ENCODE results near the gene WNT3A.
A peak's percentile ranks its signal among the peaks of the same experiment; 100 is the strongest.

The WNT3A gene

DNA sequence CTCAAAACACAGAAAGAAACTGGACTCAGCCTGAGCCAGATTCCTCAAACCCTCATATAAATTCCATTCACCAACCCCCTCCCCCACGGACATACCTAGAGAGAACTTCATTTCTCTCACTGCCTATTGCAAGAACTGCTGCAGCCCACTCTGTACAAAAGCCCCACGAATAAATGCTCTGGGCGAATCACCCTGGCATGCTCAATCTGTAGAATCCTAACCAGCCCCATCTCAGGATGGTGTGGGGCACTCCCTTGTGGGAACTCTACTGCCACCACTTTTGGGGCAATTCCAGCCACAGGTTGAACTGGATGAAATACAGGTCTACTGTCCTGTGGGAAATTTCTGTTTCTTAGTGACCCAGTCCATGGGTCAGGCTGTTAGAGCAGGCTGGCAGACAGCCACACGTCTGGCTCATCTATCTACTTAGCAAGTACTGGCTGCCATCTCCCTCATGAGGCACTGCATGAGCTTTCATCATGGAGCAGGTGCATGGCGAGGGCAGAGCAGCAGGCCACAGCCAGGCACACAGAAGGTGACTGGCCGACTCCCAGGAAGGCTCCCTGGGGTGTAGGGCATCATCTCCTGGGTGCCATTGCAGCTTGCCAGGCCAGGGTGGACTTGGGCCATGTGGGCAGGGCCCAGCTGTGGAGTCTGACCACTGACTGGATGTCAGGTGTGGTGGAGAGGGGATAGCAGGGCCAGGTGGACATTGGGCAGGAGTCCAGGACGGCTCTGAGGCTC, 97.9 kb downstream of the WNT3A start:
- DNase-seq, result no peak

DNA sequence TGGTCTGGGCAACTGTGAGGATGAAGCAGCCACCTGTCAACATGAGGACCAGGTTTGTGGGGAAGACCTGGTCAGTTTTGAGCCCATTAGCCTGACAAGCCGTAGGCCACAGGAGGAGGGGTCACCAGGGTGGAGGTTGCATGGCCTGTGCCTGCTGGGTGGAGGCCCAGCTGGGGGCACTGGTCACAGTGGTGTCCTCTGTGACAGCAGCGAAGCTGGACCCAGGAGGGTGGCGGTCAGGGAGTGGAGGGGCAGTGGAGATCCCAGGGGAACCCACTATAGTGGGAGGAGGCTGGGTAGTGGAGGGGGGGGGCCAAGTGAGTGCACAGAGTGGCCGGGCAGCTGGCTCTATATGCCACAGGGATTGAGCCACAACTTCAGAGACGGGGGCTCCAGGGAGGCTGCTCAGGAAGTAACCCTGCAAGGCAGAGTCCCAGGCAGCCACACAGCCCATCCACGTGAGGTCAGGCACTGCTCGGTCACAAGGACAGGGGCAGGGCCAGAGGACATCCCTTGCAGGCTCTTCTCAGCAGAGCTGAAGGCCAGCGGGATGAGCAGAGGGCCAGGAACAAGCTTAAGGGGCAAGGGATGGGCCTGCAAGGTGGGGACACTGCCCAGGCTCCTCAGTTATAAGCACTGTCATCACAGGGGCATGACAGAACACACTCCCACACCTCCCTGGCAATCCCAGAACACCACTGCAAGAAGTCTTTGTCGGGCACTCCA, 98.6 kb downstream of the WNT3A start:
- DNase-seq, result no peak

DNA sequence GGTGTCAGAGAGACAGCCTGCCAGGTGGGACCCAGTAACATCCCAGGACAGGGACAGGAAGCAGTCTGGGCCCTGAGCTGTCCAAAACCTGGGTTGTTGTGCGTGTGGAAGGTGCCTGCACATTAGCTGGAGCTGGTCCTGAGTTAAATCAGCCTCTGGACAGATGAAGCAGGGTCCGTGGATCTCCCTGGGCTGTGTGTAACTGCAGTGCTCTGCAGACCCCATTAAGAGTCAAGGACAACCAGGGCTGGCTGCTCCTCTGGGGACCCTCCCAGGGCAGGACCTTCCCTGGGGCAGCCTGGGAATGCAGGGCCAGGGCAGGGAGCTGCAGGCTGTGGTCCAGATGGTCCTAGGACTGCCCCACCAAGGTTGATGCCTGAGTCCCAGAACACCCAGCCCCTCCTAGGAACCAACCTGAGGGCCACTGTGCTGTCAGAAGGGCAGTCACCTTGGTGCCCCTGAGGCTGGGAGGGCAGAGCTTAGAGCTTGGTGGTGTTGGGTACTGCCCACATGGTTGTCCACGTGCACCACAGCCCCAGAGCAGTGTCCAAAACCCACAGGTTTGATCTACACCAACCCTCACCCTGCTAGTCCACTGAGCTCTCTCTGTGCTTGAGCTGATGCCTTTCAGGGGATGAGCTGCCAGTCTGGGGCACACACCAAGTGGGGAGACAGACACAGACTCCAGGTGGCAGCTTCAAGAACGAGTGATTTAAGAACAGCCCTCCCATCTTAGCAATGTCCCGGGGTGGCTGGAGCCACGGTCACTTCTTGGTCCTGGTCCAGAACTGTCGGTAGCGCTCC, 99.4 kb downstream of the WNT3A start:
- no peak for DNase-seq

DNA sequence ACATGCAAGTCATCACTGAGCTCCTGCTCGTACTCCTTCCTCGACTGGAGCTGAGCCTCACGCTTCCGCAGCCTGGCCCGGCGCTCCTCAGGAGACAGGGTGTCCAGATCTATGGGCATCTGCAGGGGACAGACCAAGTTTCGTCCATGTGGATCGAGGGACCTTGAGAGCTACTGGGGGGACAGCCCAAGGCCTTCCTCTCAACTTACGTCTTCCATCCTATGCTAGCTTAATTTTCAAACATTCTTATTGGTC, 99.9 kb downstream of the WNT3A start:
- DNase-seq, result no peak

DNA sequence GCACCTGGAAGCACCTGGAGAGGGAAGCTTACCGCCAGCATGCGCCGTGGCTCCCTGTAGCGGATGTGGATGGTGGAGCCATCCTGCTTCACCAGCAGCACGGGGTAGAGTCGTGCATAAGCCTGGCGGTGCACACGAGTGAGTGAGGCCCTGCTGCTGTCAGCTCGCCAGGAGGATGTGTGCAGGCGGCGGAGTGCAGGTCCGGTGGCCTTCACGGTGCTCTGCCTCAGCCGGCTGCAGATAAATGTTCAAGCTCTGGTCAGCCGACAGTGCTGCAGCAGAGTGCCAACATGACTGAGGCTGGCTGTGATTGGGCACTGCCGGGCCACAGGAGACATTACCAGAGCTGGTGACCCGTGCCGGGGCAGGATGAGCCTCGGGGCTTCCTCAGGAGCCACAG, 100.8 kb downstream of the WNT3A start:
- no peak for DNase-seq

DNA sequence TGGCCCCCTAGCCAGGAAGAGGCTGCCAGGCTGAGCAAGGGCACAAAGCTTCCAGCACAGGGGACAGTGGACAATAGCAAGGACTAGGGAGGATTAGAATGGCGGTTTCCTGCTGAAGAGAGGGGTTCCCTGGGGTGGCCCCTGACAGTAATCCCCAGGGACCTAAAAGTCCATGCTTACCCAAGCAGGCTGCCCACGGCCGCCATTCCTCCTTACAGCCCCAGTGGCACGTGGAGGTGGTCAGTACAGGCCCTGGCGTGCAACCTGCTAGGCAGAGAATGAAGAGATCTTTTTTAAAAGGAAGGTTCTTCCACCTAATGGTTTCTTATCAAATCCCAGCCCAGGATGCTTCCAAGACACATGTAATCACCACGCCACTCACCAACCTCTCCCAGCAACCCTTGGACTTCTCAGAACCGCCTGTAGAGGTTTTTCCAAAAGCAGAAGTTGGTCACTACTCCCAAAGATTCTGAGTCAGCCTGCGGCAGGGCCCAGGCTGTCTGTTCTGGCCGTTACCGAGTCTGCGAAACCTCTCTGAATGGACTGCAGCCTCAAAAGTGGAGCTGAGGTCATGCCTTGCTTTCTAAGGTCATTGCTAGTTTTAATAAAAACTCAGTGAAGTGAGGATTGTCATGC, 101.4 kb downstream of the WNT3A start:
- no peak for DNase-seq

DNA sequence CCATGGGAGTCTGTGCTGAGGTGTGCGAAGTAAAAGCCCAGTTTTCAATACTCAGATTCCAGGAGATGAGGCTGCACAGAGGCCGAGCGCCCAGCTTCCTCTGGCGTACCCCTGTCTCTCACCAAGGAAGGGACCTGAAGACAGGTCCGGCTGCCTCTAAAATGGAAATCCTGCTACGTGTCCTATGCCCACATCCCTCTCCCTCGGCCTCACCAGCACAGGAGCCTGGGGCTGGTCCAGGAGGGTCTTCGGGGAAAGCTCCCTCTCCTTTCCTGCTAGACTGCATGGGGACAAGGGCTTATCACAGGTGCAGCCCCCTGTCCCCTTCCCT, 101.9 kb downstream of the WNT3A start:
- no peak for DNase-seq

DNA sequence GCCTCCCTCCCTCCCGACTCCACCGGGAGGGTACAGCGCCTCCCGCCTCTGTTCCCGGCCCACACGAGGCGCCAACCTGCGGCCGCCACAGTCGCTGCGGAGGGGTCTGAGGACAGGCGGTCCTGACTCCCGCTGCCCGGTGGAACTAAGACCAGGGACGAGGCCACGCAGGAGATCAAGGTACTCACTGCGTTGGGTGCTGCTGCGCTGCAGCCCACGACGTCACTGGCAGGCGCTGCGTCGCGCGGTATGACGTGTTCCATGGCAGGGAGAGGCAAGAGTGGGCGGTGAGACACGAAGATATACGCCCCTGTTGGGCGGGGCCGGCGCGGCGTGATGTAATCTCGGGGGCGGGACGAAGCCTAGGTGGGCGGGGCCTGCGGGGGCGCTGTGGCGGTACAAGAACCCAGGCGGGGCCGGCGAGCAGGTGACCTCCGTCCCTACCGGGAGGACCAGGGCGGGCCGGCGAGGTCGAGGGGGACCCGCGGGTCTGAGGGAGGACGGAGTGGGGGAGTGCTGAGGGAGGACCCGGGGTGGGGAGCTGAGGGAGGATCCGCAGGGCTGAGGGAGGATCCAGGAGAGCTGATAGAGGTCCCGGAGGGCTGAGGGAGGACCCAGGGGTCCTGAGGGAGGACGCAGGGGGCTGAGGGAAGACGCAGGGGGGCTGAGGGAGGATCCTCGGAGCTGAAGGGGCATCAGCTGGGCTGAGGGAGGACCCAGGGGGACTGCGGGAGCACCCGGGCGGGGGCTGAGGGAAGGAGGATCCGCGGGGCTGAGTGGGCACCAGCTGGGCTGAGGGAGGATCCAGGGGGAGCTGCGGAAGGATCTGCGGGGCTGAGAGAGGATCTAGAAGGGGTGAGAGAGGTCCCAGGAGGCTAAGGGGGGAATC, 102.5 kb downstream of the WNT3A start, which contains the start of gene MRPL55:
TSS of gene MRPL55 (minus strand) at position 227 of the 889 bp plus-strand sequence. CDS start 1,039 bp downstream, outside the sequence.
- peak; percentile 99 for DNase-seq

DNA sequence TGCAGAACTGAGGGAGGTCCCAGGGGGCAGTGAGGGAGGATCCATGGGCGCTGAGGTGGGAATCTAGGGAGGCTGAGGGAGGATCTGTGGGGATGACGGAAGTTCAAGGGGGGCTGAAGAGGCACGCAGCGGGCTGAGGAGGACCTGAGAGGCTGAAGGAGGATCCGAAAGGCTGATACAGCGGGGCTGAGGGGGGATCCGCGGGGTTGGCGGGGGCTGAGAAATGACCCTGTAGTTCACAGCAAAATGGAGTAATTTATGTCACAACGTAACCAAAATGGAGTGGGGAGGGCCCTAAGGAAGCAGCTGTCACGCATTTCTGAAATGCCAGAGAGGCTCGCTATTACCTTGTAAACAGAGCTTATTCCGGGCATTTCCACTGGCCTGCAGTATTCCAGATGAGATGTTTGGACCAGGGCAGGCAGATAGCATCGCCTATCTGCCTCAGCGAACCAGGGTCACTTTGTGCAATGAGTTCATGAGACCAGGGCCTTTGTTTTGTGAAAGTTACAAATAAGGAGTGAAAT, 103.2 kb downstream of the WNT3A start:
- no peak for DNase-seq

DNA sequence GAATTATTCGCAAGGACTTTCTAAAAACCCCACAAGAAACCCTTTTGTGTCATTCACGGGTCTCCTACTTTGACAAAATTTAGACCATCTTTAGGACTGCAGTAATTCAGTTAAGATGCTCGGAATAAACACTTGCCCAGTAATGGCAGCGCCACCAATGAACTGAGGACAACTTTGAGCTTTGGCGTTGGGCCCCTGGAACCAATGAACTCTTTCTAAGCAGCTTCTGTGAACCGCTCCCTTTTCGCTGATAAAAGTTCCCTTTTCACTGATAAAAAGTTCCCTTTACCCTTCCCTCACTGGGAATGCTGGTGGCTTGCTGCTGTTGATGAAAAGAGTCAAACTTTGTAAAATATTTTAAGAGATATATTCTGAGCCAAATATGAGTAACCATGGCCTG, 103.8 kb downstream of the WNT3A start:
- DNase-seq, result no peak
